ENCODE data around the gene WSCD2.
A peak's percentile ranks its signal among the peaks of the same experiment; 100 is the strongest.

WSCD2 gene

GRCh38 chr12:108129017-108129812, at the start of gene WSCD2:
Gene WSCD2 (plus strand): TSS chr12:108129288. CDS start chr12:108195833, 66,545 bp downstream.
- H3K4me3 ChIP-seq: peak within 1 kb of the TSS in 6 of 7 experiments; percentile 4 to 53 (median 30)
- peak within 1 kb of the TSS in 1 of 21 experiments; percentile 62 for H3K27ac ChIP-seq

GRCh38 chr12:108079721-108080120, 49.4 kb upstream of the WSCD2 start:
- H3K27ac ChIP-seq: no peak overlapping the region
- H3K4me3 ChIP-seq: no peak overlapping the region

GRCh38 chr12:108080363-108080762, 48.7 kb upstream of the WSCD2 start:
- H3K4me3 ChIP-seq: no peak overlapping the region
- H3K27ac ChIP-seq: no peak overlapping the region

GRCh38 chr12:108082485-108082884, 46.6 kb upstream of the WSCD2 start:
- Histone ChIP-seq H3K27ac (no peak overlapping the region), H3K4me3 (no peak overlapping the region)

DNA sequence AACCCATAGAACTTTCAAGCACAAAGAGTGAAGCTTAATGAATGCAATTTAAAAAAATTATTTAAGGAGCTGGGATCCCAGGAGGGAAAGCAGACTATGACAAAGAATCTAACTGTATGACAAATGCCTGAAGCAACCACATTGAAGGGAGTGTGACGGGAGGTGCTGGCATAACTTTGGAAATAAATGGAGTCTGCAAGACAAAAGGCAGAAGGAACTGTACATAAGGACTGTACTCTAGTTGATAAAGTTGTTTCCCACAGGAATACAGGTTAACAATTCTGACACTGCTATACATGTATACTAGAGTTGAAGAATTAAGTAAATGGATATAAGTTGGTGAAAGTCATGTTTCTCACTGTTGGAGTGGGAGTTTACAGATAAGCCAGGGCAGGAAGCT, 41.2 kb upstream of the WSCD2 start:
- H3K27ac ChIP-seq: no peak overlapping the region

GRCh38 chr12:108090107-108090899, 38.8 kb upstream of the WSCD2 start:
- Histone ChIP-seq H3K4me3 (no peak overlapping the region), H3K27ac (no peak overlapping the region)

More for the DNA sequence above, 41.2 kb upstream of the WSCD2 start:
- no peak overlapping the region for H3K4me3 ChIP-seq

- H3K4me3 ChIP-seq: no peak overlapping the region
- no peak overlapping the region for H3K27ac ChIP-seq
Measured at GRCh38 chr12:108090932-108091678, 38.0 kb upstream of the WSCD2 start.

DNA sequence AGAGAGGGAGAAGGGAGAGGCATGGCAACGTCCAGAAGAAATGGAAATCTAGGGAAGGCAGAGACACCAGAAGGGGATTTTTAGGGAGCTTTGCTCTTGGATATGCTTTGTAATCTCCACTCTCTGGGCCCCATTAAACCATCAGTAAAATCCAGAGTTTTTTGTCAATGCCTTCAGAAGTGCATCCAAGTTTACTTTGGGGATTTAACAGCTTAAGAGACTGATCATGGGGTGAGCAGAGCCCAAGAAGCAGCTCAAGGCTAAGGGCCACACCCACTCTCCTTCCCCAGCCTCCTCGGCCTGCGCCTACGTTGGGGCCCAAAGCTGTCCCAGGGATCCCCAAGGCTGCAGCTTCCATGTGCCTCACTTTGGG, 37.4 kb upstream of the WSCD2 start:
- no peak overlapping the region for H3K27ac ChIP-seq

DNA sequence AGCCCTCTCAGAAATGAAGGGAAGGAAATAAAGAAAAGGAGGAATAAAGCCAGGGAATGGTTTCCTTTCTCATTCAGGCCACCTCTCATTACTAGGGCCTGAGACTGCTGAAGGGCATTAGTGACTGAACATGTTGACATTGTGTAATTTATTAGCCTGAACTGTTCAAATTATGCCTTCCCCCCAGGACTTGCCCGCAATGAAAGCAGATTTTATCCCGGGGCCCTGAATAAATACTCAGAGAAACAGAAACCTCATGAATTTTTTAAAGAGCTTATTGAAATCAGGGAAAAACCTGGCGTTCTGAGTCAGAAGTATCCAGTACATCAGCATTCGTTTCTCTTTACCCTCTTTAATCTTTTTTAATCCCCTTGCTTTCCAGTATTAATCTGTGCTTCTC, 35.9 kb upstream of the WSCD2 start:
- Histone ChIP-seq H3K27ac (no peak overlapping the region), H3K4me3 (no peak overlapping the region)

More for the DNA sequence above, 37.4 kb upstream of the WSCD2 start:
- H3K4me3 ChIP-seq: no peak overlapping the region

GRCh38 chr12:108094056-108094649, 34.9 kb upstream of the WSCD2 start:
- Histone ChIP-seq H3K27ac (no peak overlapping the region), H3K4me3 (no peak overlapping the region)

DNA sequence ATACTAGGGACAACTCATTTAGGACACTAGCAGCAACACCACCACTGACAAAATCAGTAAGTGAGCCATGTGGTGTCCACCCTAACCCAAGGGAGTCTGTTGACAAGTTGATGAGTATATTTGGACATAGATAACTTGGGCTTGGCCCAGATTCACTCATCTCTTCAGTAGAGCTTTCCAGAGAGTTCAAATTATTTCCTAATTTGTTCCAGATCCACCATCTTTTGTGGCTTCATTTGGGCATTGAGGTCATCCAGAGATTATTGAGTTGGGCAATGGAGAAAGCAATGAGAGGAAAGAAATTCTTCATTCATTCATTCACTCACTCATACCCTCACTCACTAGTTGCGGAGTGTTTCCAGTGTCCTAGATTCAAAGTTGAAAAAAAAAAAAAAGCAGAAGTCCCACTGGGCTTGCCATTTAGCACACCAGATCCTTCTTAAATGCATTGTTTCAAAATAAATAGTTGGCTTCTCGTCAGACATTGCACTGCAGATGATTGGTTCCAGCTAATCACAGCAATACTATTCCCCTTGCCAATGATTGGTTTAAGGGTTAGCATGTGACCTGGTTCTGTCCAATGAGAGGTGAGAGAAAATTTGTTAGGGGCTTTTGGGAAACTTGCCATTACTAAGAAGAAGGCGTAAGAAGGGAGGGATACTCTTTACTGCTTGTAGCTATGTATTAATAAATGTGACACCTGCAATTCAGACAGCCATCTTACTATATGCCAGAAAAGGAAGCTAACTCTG, 31.8 kb upstream of the WSCD2 start:
- Histone ChIP-seq H3K4me3 (no peak overlapping the region), H3K27ac (no peak overlapping the region)

- H3K27ac ChIP-seq: no peak overlapping the region
- H3K4me3 ChIP-seq: no peak overlapping the region
Measured at GRCh38 chr12:108098374-108098773, 30.7 kb upstream of the WSCD2 start.

- Histone ChIP-seq H3K4me3 (no peak overlapping the region), H3K27ac (no peak overlapping the region)
Measured at GRCh38 chr12:108099073-108099472, 30.0 kb upstream of the WSCD2 start.

DNA sequence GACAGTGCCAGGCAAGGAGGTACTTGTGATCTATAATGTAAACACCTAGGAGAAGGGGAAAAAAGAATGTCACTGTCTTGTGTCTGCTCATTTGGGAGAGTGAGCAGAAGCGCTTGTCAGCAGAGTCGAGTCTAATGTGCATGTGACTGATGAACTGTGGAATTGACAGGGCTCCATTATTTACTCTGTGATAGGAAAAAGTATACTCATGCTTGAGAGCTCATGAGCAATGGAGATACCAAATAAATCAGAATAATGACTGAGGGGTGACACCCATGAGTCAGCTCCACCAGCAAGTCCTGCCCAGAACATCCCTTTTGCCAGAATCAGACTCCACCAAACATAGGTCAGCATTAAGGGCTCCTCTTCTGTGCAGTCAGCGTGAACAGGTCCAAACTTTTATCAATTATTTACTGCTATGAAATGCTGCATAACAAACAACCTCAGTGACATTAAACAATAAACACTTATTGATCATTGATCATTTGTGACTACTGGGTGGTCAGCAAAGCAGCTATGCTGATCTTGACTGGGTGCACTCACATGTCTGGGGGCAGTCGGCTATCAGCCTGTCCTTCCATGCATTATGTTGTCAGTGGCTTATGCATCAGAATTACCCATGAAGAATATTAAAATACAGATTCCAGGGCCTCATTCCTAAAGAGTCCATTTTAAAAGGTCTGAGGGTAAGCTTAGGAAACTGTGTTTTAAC, 29.2 kb upstream of the WSCD2 start:
- H3K4me3 ChIP-seq: no peak overlapping the region
- H3K27ac ChIP-seq: no peak overlapping the region

GRCh38 chr12:108101605-108102175, 27.4 kb upstream of the WSCD2 start:
- Histone ChIP-seq H3K4me3 (no peak overlapping the region), H3K27ac (no peak overlapping the region)

- H3K27ac ChIP-seq: no peak overlapping the region
- no peak overlapping the region for H3K4me3 ChIP-seq
Measured at GRCh38 chr12:108102363-108102762, 26.7 kb upstream of the WSCD2 start.

GRCh38 chr12:108103087-108103486, 26.0 kb upstream of the WSCD2 start:
- no peak overlapping the region for H3K4me3 ChIP-seq

GRCh38 chr12:108103517-108103916, 25.6 kb upstream of the WSCD2 start:
- Histone ChIP-seq H3K27ac (no peak overlapping the region), H3K4me3 (no peak overlapping the region)

More at GRCh38 chr12:108103087-108103486, 26.0 kb upstream of the WSCD2 start:
- H3K27ac ChIP-seq: no peak overlapping the region

All from skin epidermis (tissue), 12 donors.